Stimulated activated CD8-positive, alpha-beta memory T cell treated with anti-CD3 and anti-CD28 coated beads, Interleukin-7, amount 100 ng/mL, for 4 hours (primary cell): ENCODE data around the gene FAT1.
"Not testable (repeated sequence)": the region's sequence is repeated elsewhere in the genome, so short reads cannot be mapped to it uniquely, and the experiment has no call there.

Experiments
- DNase-seq, 2 donors: peaks; one replicate each; pipeline ENCODE4 v3.0.0-alpha.2; 2020; ENCODE audit warnings: low read depth in 2 of 2

FAT1 gene

GRCh38 chr4:186723292-186724057, at the start of gene FAT1:
Gene FAT1, minus strand, starts transcription at chr4:186723856. Its CDS starts 14,029 bp downstream, at chr4:186709827.
- no peak for DNase-seq

- DNase-seq: no peak
Measured at GRCh38 chr4:186772936-186773487, 49.4 kb upstream of the FAT1 start.

GRCh38 chr4:186771624-186772023, 48.0 kb upstream of the FAT1 start:
- no peak for DNase-seq

GRCh38 chr4:186770481-186771175, 47.0 kb upstream of the FAT1 start:
- DNase-seq: no peak

- DNase-seq: no peak
Measured at GRCh38 chr4:186767794-186768193, 44.1 kb upstream of the FAT1 start.

- DNase-seq: no peak
Measured at GRCh38 chr4:186765673-186766546, 42.3 kb upstream of the FAT1 start.

GRCh38 chr4:186765138-186765537, 41.5 kb upstream of the FAT1 start:
- DNase-seq: no peak

GRCh38 chr4:186764457-186764856, 40.8 kb upstream of the FAT1 start:
- DNase-seq: no peak

- DNase-seq: no peak
Measured at GRCh38 chr4:186762865-186763264, 39.2 kb upstream of the FAT1 start.

- DNase-seq: no peak
Measured at GRCh38 chr4:186762361-186762760, 38.7 kb upstream of the FAT1 start.

GRCh38 chr4:186761956-186762355, 38.3 kb upstream of the FAT1 start:
- not testable (repeated sequence) for DNase-seq

GRCh38 chr4:186761393-186761792, 37.7 kb upstream of the FAT1 start:
- no peak for DNase-seq

- no peak for DNase-seq
Measured at GRCh38 chr4:186760576-186760975, 36.9 kb upstream of the FAT1 start.

GRCh38 chr4:186759990-186760389, 36.3 kb upstream of the FAT1 start:
- DNase-seq: no peak

- DNase-seq: no peak
Measured at GRCh38 chr4:186758929-186759682, 35.5 kb upstream of the FAT1 start.

- DNase-seq: no peak
Measured at GRCh38 chr4:186757696-186758355, 34.2 kb upstream of the FAT1 start.

- not testable (repeated sequence) for DNase-seq
Measured at GRCh38 chr4:186756550-186756949, 32.9 kb upstream of the FAT1 start.

- DNase-seq: no peak
Measured at GRCh38 chr4:186755550-186756519, 32.2 kb upstream of the FAT1 start.

- DNase-seq: no peak
Measured at GRCh38 chr4:186754976-186755375, 31.3 kb upstream of the FAT1 start.
